HCT116 (cell line): ENCODE data around the gene VWA7.

Experiments
- EZH2 ChIP-seq: fragments of 200-600 bp; sonication (generic); IDR thresholded peaks from 2 replicates; pipeline ENCODE4 v1.6.1; 2017; ENCODE audit warnings: antibody characterized with exemption, mixed run types
- EZH2phosphoT487 ChIP-seq: fragments of 200-600 bp; IDR thresholded peaks from 2 replicates; pipeline ENCODE4 v1.6.1; 2018; ENCODE audit warnings: antibody characterized with exemption, borderline replicate concordance
- JUND ChIP-seq: IDR thresholded peaks from 2 replicates; pipeline ENCODE4 v1.6.1; 2012
- POLR2A ChIP-seq: IDR thresholded peaks from 2 replicates; pipeline ENCODE4 v1.7.0; 2011; ENCODE audit warnings: borderline replicate concordance; ENCODE audit not compliant: insufficient read depth, insufficient read length; ENCODE audit errors: extremely low read depth
- SIN3A ChIP-seq: IDR thresholded peaks from 2 replicates; pipeline ENCODE4 v1.6.1; 2012; ENCODE audit warnings: low read depth
- YY1 ChIP-seq: IDR thresholded peaks from 2 replicates; pipeline ENCODE4 v1.6.1; 2011; ENCODE audit warnings: low read length, low read depth, moderate library complexity, mild to moderate bottlenecking; ENCODE audit not compliant: insufficient replicate concordance; ENCODE audit errors: extremely low read depth
- ZBTB33 ChIP-seq: IDR thresholded peaks from 2 replicates; pipeline ENCODE4 v1.6.1; 2011; ENCODE audit warnings: mild to moderate bottlenecking, low read length, moderate library complexity; ENCODE audit not compliant: insufficient replicate concordance; ENCODE audit errors: extremely low read depth
- ZFX ChIP-seq: fragments of 450-650 bp; IDR thresholded peaks from 2 replicates; pipeline ENCODE4 v1.6.1; 2017
- ZNF274 ChIP-seq: fragments of 200-500 bp; sonication (Bioruptor generic); IDR thresholded peaks from 2 replicates; pipeline ENCODE4 v1.6.1; 2014; ENCODE audit warnings: mild to moderate bottlenecking, low read depth, low read length, inconsistent platforms
- TF ChIP-seq, protein P1 (sequence below), 3 experiments: fragments of 200-600 bp in 1 of 3; sonication (generic) in 1 of 3; IDR thresholded peaks in 2 of 3; conservative IDR thresholded peaks in 1 of 3; 2 replicates each; pipeline ENCODE4 v1.5.1; 2012 to 2017; ENCODE audit warnings: low read depth in 2 of 3, low read length in 2 of 3, antibody characterized with exemption in 1 of 3, borderline replicate concordance in 1 of 3, control low read depth in 1 of 3, mild to moderate bottlenecking in 1 of 3, mixed read lengths in 1 of 3, mixed run types in 1 of 3, moderate library complexity in 1 of 3; ENCODE audit not compliant: insufficient read depth in 1 of 3
- TF ChIP-seq, protein P2 (sequence below): IDR thresholded peaks from 2 replicates; pipeline ENCODE4 v1.6.1; 2012

DNA sequence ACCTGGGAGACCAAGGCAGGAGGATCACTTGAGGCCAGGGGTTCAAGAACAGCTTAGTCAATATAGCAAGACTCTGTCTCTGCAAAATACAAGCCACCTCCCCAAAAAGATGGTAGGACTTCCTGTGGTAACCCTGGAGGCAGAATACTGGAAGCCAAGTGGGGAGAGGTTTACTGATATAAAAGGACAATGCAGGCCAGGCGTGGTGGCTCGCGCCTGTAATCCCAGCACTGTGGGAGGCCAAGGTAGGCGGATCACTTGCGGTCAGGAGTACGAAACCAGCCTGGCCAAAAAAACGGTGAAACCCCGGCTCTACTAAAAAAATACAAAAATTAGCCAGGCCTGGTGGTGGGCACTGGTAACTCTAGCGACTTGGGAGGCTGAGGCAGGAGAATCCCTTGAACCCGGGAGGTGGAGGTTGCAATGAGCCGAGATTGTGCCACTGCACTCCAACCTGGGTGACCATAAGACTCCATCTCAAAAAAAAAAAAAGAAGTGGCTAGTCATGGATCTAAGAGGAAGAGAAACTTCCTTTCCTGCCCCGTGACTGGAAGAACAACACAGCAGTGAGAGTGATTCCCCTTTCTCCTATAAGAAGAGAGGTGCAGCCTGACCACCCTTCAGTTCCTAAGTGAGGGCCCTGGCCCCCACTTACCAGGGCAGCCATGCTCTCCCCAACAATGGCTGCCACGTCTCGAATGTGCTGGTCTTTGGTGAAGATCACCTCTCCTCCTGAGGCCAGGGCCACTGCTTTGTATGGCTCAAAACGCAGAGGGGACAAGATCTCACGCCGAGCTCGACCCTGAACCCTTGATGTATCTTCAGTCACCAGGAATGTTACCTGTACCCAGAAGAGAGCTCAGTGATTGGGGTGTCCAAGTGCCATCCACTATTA lies 8.5 kb downstream of the VWA7 start:
- TF ChIP-seq ZNF274: no peak
- TF ChIP-seq YY1: no peak
- TF ChIP-seq POLR2A: no peak
- TF ChIP-seq ZBTB33: no peak
- TF ChIP-seq EZH2: no peak
- no peak for TF ChIP-seq EZH2phosphoT487
- TF ChIP-seq, protein P1, sequence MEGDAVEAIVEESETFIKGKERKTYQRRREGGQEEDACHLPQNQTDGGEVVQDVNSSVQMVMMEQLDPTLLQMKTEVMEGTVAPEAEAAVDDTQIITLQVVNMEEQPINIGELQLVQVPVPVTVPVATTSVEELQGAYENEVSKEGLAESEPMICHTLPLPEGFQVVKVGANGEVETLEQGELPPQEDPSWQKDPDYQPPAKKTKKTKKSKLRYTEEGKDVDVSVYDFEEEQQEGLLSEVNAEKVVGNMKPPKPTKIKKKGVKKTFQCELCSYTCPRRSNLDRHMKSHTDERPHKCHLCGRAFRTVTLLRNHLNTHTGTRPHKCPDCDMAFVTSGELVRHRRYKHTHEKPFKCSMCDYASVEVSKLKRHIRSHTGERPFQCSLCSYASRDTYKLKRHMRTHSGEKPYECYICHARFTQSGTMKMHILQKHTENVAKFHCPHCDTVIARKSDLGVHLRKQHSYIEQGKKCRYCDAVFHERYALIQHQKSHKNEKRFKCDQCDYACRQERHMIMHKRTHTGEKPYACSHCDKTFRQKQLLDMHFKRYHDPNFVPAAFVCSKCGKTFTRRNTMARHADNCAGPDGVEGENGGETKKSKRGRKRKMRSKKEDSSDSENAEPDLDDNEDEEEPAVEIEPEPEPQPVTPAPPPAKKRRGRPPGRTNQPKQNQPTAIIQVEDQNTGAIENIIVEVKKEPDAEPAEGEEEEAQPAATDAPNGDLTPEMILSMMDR (IDR thresholded peaks at IDR 0.05 in 2 of 3, conservative IDR thresholded peaks at IDR 0.05 in 1 of 3; ENCODE audit: borderline replicate concordance in 1 of 3, insufficient read depth in 1 of 3, low read depth in 2 of 3, low read length in 2 of 3): no peak
- no peak for TF ChIP-seq JUND
- TF ChIP-seq ZFX: no peak
- TF ChIP-seq, protein P2, sequence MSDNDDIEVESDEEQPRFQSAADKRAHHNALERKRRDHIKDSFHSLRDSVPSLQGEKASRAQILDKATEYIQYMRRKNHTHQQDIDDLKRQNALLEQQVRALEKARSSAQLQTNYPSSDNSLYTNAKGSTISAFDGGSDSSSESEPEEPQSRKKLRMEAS: no peak
- TF ChIP-seq SIN3A: no peak
